Measurements from ENCODE around the gene CREB3L4. TPM values are rescaled to one million over a fixed set of nuclear protein-coding genes. Genes with fewer than 3 reads are reported as not detected.

CREB3L4 gene
- total and polyA plus RNA-seq, 2 of the 4 experiments (the other 2 are of a cell fraction) = 6.5 to 9.8 TPM

- TF ChIP-seq CHD1 (IDR thresholded peaks at IDR 0.05; ENCODE audit: low read depth, low read length) = no peak
These were observed 3.8 kb upstream of the CREB3L4 start (continued) for GRCh38 chr1:153963850-153964331.

DNA sequence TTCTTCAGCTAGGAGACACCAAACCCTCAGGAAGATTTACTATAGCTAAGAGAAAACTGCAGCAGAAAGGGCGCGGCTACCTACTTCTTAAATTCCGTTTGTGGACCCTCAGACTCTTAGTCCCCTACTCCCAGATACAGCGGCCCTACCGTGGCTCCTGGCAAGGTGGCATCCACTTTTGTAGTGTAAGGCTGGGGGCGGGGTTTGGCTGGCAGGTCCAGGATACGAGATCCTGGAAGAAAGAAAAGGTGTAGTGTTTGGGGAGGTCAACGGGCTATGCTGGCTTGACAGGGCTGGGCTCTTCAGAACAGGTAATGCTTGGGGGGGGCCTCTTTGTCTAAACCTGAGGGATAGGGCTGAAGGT, 280 bp downstream of the CREB3L4 start:
- Histone ChIP-seq H2BK15ac (ENCODE audit: low read depth, low read length) (no peak overlapping the region), H2BK20ac (ENCODE audit: low read depth, low read length) (no peak overlapping the region), H3K18ac (ENCODE audit: low read depth, low read length) (no peak overlapping the region; the same call in 1 of the 2 replicates), H3K79me1 (ENCODE audit: low read depth in 1 of 2, low read length in 2 of 2) (peaks cover 5 to 38% of the 10 kb centered on the region in 2 experiments; a peak in 3 of 4 replicates), H3K4me1 (ENCODE audit: control insufficient read depth, insufficient read depth, low read length) (0 out of 2 replicates have a peak, but pooled peaks cover 1% of the 10 kb centered on the region), H4K8ac (ENCODE audit: low read depth in 2 of 2, low read length in 2 of 2) (peak overlapping the region; percentile 8 to 93), H3K27me3 (ENCODE audit: control insufficient read depth, insufficient read depth, low read length) (no peaks in the 10 kb centered on the region), H3K9me3 (ENCODE audit: control insufficient read depth, insufficient read depth, low read length) (no peaks in the 10 kb centered on the region), H2AK9ac (replicated peaks; ENCODE audit: low read depth, low read length, poor library complexity) (peak overlapping the region; percentile 73), H2BK5ac (ENCODE audit: low read depth, low read length, poor library complexity, severe bottlenecking) (peak overlapping the region; percentile 18), H4K20me1 (ENCODE audit: insufficient read depth, low read length) (no peaks in the 10 kb centered on the region; the same call in 1 of the 2 replicates), H3K4ac (ENCODE audit: low read depth, low read length) (peak overlapping the region; percentile 80), H3K9ac (ENCODE audit: low read depth, low read length) (peak overlapping the region; percentile 21), H3K23ac (ENCODE audit: low read depth, low read length) (peak overlapping the region; percentile 55; the same call in 1 of the 2 replicates), H3K4me2 (ENCODE audit: low read depth, low read length) (peak overlapping the region; percentile 87), H2AFZ (replicated peaks; ENCODE audit: low read length, poor library complexity) (peak overlapping the region; percentile 90), H3K36me3 (ENCODE audit: control insufficient read depth, insufficient read depth, low read length) (peaks cover under 1% of the 10 kb centered on the region; the same call in 1 of the 2 replicates), H2AK5ac (ENCODE audit: low read depth, low read length) (peak overlapping the region; percentile 8; the same call in 1 of the 2 replicates), H3K9me1 (ENCODE audit: insufficient read depth, low read length) (peaks cover 7% of the 10 kb centered on the region; the same call in 1 of the 2 replicates), H3K56ac (ENCODE audit: extremely low read depth, insufficient read depth, low read length) (peak overlapping the region; percentile 46), H3K4me3 (ENCODE audit: insufficient read depth, low read depth, low read length) (peak overlapping the region; percentile 48), H4K5ac (ENCODE audit: low read depth, low read length) (peak overlapping the region; percentile 46), H2BK120ac (ENCODE audit: low read depth, low read length) (peak overlapping the region; percentile 9; the same call in 1 of the 2 replicates), H3K27ac (ENCODE audit: insufficient read depth, low read length) (peak overlapping the region; percentile 4), H4K91ac (ENCODE audit: insufficient read depth, low read depth, low read length) (peak overlapping the region; percentile 69), H3K14ac (replicated peaks; ENCODE audit: low read depth, low read length) (peak overlapping the region; percentile 39)
- no peak for DNase-seq
- no peak for ATAC-seq (ENCODE audit: low read depth)
- WGBS, 2 experiments (ENCODE audit: extremely low coverage in 2 of 2, insufficient read length in 1 of 2) = 12% methylated on average over 3 of the region's 8 CpGs; no CpG with 5 or more reads in 1 of the 2 experiments
- CTCF ChIA-PET = interaction anchor here (0.7 to 1.2 kb wide), 5 partner anchors 9 to 205 kb away, joined by 3 to 4 read pairs (median 3); partner anchors contain the start of gene JTB
- TF ChIP-seq, protein P1, sequence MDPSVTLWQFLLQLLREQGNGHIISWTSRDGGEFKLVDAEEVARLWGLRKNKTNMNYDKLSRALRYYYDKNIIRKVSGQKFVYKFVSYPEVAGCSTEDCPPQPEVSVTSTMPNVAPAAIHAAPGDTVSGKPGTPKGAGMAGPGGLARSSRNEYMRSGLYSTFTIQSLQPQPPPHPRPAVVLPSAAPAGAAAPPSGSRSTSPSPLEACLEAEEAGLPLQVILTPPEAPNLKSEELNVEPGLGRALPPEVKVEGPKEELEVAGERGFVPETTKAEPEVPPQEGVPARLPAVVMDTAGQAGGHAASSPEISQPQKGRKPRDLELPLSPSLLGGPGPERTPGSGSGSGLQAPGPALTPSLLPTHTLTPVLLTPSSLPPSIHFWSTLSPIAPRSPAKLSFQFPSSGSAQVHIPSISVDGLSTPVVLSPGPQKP (IDR thresholded peaks at IDR 0.05; ENCODE audit: borderline replicate concordance, low read depth, low read length) = no peak
- TF ChIP-seq RCOR1 (IDR thresholded peaks at IDR 0.05; ENCODE audit: insufficient replicate concordance, low read length) (no peak), MAFK (IDR thresholded peaks at IDR 0.05; ENCODE audit: low read depth, low read length) (no peak), FOS (IDR thresholded peaks at IDR 0.05; ENCODE audit: low read depth, low read length) (no peak), CHD1 (IDR thresholded peaks at IDR 0.05; ENCODE audit: low read depth, low read length) (no peak), BHLHE40 (IDR thresholded peaks at IDR 0.05; ENCODE audit: low read depth, low read length) (no peak), MAZ (IDR thresholded peaks at IDR 0.05; ENCODE audit: borderline replicate concordance, low read depth, low read length) (no peak), RFX5 (IDR thresholded peaks at IDR 0.05; ENCODE audit: low read depth, low read length) (no peak), NFE2L2 (IDR thresholded peaks at IDR 0.05; ENCODE audit: low read depth, low read length) (no peak), CEBPB (IDR thresholded peaks at IDR 0.05; ENCODE audit: low read depth, low read length) (no peak), RAD21 (IDR thresholded peaks at IDR 0.05; ENCODE audit: low read length) (no peak), POLR2A (IDR thresholded peaks at IDR 0.05; ENCODE audit: low read depth, low read length) (no peak)
- TF ChIP-seq, protein P2, sequence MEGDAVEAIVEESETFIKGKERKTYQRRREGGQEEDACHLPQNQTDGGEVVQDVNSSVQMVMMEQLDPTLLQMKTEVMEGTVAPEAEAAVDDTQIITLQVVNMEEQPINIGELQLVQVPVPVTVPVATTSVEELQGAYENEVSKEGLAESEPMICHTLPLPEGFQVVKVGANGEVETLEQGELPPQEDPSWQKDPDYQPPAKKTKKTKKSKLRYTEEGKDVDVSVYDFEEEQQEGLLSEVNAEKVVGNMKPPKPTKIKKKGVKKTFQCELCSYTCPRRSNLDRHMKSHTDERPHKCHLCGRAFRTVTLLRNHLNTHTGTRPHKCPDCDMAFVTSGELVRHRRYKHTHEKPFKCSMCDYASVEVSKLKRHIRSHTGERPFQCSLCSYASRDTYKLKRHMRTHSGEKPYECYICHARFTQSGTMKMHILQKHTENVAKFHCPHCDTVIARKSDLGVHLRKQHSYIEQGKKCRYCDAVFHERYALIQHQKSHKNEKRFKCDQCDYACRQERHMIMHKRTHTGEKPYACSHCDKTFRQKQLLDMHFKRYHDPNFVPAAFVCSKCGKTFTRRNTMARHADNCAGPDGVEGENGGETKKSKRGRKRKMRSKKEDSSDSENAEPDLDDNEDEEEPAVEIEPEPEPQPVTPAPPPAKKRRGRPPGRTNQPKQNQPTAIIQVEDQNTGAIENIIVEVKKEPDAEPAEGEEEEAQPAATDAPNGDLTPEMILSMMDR (conservative IDR thresholded peaks at IDR 0.05; ENCODE audit: low read depth, low read length) = no peak
- intact Hi-C loops (cut with micrococcal nuclease) (no loop called here), dilution Hi-C loops (cut with HindIII; ENCODE audit: low sequenced_read_pairs, unreplicated experiment) (no loop called here), in situ Hi-C loops (cut with MboI; ENCODE audit: low sequenced_read_pairs) (loop anchor here (25.0 kb wide), 1 partner anchor 431 kb away; the partner anchor contains the start of genes S100A3, S100A4, S100A5 and S100A6)
- POLR2A ChIA-PET (ENCODE audit: unreplicated experiment) = interaction anchor here (1.3 to 1.5 kb wide), 3 partner anchors 10 to 45 kb away, joined by 3 to 5 read pairs (median 3); partner anchors contain the start of genes JTB and RPS27
- no TSS peak for BruUV-seq (replicated peaks)
